ENCODE data around the gene EID3.

EID3 gene

DNA sequence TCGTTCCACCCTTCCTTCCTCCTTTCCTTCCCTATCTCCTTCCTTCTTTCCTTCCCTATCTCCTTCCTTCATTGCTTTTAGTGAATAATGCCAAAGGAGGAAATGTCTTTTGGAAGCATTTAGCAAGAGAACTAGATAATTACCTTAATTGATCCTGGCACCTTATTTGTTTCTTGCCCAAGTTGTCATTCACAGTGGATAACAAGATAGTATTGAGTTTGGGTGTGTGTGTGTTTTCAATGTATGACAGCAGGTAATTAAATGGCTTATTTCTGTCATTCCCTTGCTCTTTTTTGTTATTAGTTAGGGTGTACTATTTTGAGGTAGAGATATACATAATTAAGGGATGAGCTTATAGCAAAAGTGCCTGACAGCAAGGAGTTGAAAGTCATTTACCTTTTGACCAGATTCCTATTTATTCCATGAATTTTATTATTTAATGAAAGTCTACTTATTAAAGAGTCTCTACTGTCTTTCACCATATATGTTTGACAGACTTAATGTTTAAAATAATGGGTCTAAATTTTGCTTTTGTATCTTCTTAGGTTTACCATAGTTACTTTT is 30.2 kb downstream of the EID3 start:
- no peak for DNase-seq (ENCODE audit: low read depth in 2 of 3, low spot score in 1 of 3)

DNA sequence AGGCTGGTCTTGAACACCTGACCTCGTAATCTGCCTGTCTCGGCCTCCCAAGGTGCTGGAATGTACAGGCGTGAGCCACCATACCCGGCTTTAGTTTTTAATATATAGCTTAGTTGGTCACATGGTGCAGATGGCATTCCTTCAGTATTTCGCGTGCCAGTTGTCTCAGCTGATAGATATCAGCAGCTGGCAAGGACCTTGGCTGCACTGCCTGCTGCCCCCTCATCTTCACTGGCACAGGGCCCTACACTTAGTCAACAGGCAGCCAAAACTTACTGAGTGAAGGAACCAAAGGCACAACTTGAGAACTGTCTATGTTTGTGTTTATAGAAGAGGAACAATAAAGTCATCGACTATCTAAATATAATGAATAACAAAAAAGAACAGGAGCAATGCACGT is 31.0 kb downstream of the EID3 start:
- no peak for DNase-seq (ENCODE audit: low read depth in 2 of 3, low spot score in 1 of 3)

DNA sequence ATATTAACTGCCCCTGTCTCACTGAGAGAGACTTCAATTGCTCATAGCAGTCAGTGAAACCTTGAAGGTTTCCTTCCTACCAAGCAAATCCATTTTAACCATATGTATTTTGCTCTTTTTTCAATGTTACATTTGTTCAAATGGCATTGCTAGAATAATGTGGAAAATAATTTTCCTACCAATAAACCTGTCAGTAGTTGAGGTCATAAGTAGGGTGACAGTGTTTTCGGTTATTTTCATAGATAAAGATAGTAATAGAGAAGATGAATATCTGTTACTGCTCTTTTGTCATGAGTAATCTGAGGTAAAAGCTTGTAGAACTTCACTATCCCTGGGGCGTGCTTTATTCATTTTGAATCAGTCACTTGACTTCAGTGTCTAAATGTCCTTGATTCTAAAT is 32.6 kb downstream of the EID3 start:
- DNase-seq (ENCODE audit: low read depth in 2 of 3, low spot score in 1 of 3), result no peak

DNA sequence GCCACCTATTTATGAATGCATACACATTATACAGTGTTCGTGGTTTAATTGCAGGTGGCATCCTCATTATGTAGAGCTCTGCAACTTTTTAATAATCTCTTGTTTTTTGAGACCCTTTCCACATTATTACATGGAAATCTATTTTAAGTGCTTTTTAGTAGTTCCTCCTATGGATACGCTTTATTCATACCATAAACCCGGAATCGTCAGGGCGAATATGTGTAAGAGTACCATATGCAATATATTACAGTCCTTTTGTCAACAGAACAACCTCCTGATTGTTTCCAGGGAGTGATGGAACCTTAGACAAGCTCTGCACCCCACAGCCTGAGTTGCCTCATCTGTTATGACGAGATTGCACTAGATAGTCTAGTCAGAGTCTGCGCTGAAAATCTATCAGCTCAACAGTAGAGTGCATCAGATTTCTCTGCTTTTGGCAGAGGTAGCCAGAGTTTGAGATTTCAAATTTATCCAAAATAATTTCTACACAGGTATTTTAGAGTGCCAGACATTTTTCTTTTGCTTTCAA is 33.6 kb downstream of the EID3 start:
- no peak for DNase-seq (ENCODE audit: low read depth in 2 of 3, low spot score in 1 of 3)

DNA sequence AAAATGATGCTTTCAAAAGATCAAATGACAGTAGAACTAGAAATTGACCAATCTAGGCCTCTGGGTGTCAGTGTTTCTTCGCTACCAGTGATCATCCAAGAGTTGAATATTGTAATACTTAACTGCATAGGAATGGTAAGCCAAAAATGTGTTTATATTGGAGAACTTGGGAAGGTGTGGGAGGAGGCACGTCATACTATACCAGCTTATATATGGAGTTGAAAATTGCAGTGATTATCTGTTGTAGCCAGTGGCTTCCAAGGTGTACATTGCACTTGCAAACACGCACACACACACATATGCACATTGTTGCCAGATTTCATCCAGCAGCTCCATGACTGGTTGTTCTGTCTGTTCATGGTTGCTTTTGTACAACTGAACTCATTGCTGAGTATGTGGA is 36.1 kb downstream of the EID3 start:
- DNase-seq (ENCODE audit: low read depth in 2 of 3, low spot score in 1 of 3), result no peak

DNA sequence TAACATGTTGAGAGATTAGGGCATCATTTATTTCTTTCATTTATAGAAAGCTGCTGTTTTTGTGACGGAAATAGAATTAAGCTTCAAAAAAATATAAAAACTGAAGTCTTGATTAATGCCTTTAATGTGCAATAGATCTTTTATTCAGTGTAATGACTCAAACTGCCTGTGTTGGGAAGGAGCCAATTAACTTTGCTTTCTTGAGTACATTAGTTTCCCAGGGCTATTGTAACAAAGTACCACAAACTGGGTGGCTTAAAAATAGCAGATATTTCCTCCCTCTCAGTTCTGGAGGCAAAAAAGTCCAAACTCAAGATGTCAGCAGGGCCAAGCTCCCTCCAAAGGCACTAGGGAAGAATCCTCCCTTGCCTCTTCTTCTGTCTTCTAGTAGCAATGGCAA is 36.6 kb downstream of the EID3 start:
- DNase-seq (ENCODE audit: low read depth in 2 of 3, low spot score in 1 of 3), result no peak

DNA sequence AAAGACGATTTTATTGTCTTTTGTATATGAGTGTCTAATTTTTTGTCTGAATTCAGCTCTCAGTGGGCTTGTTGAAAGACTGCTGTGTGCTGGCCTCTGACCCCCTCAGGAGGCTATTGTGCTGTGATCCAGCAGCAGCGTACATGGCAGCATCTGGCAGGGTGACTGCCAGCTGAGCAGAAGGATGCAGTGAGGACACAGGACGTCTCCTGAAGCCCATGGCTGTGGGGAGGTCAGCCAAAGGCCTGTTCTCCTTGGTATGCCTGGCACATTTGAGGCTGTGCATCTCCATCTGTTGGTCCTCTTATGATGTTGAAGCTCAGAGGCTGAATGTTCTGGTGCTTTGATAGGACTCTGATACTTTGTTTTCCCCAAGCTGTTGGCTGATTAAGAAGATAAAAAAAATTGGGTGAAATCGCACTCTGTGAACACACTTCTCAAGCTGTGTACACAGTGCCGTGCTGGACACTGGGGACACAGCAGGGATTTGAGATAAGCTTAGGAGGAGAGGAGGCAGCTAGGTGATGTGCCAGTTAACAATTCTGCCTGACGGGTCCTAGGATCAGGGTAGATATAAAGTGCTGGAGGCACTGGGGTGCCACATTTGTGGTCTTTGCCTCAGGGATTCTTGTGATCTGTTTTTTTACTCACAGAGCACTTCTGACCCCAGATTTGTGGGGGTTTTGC is 37.5 kb downstream of the EID3 start:
- no peak for DNase-seq (ENCODE audit: low read depth in 2 of 3, low spot score in 1 of 3)

DNA sequence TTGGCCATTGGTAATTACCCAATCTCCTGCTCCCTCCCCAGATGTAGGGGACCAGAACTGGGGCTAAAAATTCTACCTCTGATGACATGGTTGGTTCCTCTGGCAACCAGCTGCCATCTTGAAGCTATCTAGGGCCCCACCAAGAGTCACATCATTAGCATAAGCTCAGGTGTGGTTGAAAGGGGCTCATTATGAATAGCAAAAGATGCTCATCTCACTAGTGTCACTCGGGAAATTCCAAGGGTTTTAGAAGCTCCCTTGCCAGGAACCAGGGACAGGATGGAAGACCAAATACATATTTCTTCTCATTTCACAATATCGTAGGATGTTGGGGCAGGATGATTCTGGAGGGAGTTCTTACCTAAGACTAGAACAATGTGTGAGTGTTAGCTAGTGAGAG is 38.6 kb downstream of the EID3 start:
- no peak for DNase-seq (ENCODE audit: low read depth in 2 of 3, low spot score in 1 of 3)

DNA sequence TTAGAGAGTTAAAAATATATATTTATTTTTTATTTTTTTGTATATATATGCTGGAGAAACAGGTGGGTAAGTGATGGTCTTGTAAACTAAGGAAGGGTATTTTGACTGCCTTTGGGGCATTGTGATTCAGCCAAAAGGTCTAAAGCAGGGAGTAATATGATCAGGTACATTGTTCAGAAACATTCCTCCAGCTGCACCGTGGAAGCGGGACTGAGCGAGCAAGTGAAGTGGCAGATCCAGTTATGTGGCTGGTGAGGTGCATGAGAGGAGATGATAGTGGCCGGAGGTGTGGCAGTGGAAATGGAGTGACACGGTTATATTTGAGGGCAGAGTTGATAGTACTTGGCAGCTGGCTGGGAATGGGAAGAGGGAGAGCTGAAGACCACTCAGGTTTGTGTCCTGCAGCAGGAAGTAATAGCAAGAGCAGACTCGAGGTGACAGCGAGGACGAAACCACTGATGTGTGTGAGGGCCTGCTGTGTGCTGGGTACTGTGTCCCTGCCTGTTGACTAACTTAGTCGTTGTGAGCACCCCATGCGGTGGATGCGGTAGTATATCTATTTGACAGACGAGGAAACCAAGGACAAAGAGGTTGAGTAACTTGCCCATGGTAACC is 39.2 kb downstream of the EID3 start:
- DNase-seq (ENCODE audit: low read depth in 2 of 3, low spot score in 1 of 3), result no peak

DNA sequence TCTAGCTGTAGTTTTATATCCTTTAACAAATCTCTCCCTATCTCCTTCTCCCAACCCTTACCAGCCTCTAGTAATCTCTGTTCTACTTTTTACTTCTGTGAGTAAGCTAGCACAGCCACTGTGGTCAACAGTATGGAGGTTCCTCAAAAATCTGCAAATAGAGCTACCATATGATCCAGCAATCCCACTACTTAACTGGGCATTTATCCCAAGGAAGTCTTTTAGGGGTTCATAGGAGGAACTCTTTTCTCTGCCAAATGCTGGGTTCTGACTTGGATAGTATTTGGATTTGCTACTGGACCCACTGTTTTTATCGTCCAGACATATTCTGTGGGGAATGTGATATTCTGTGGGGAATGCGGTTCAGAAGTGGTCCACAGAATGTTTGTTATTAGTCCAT is 41.1 kb downstream of the EID3 start:
- no peak for DNase-seq (ENCODE audit: low read depth in 2 of 3, low spot score in 1 of 3)

DNA sequence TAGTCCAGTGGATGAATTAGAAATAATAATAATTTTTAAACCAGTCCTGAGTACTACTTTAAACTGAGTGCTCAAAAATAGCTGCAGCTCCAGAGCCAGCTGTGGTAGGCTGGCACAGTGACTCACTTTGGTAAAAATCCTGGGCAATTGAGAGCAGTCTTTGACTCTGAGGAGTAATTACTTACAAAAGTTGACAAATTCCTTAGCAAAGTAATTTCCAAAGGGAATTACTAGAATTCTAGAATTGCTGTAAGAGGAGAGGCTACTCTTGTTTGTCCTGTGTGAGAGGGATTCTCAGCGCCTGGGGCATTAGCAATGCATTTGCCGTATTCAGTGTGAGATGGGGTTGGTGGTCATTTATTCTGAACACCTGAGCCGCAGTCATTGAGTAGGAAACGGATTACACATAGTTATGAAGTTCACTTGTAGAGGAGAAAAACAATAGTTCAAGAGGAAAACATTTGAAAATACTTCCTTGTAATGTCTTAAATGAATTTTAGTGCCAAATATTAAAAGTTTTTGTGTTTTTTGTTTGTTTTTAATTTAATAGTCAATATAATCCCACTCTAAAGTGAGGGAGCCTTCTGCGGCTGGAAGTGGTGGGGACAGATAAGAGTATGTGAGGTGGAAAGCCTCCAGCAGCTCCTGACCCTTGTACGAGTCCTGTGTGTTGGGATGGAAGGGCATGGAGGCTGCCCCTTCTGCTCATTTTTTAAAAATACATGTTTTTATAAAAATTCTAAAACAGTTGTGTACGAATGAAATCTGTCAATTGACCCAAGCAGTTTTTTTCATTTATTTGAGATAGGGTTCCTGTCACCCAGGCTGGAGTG is 41.9 kb downstream of the EID3 start:
- DNase-seq (ENCODE audit: low read depth in 2 of 3, low spot score in 1 of 3), result no peak

DNA sequence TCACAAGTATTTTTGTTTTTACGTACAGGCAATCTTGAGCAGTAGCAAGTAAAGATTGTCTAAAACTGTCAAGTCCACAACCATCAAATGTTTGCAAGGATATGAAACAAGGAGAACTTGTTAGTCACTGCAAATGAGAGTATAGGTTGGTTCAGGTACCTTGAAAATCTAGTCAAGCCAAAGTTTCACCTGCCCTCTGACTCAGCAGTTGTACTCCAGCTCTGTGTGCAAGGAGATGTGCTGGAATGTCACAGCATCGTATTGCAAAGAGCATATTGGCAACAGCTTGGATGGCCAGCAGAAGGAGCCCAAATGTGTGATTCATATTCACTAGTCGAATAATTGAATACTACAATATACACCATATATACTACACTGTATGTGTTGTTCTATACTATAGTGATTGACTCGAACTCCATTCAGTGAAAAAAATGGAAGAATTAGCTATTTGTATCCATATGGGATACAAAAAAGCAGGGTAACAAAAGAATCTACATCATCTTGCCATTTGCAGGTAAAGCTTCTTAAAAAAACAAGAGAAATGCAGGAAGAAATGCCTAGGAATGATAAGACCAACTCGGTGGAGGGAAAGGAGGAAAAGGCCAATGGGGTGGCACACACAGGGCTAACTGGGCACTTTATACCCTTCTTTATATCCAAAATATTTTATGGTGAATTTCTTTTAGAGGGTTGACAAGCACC is 44.0 kb downstream of the EID3 start:
- no peak for DNase-seq (ENCODE audit: low read depth in 2 of 3, low spot score in 1 of 3)

DNA sequence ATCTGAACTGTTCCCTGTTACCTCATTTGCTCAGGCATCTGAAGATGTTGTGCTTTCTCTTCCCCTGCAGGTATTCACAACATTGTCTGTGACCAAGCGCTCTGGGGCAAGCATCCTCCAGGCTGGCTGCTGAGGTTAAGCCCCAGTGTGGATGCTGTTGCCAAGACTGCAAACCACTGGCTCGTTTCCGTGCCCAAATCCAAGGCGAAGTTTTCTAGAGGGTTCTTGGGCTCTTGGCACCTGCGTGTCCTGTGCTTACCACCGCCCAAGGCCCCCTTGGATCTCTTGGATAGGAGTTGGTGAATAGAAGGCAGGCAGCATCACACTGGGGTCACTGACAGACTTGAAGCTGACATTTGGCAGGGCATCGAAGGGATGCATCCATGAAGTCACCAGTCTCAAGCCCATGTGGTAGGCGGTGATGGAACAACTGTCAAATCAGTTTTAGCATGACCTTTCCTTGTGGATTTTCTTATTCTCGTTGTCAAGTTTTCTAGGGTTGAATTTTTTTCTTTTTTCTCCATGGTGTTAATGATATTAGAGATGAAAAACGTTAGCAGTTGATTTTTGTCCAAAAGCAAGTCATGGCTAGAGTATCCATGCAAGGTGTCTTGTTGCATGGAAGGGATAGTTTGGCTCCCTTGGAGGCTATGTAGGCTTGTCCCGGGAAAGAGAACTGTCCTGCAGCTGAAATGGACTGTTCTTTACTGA is 44.9 kb downstream of the EID3 start:
- no peak for DNase-seq (ENCODE audit: low read depth in 2 of 3, low spot score in 1 of 3)

DNA sequence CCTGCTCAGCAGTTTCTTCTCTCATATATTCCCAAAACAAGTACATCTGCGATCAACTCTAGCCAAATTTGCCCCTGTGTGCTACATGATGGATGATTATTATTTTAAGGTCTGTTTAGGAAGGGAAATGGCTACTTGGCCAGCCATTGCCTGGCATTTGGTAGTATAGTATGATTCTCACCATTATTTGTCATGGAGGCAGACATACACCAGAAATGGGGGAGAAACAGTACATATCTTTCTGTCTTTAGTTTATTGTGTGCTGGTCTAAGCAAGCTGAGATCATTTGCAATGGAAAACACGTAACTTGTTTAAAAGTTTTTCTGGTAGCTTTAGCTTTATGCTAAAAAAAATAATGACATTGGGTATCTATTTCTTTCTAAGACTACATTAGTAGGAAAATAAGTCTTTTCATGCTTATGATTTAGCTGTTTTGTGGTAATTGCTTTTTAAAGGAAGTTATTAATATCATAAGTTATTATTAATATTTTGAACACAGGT is 45.5 kb downstream of the EID3 start:
- DNase-seq (ENCODE audit: low read depth in 2 of 3, low spot score in 1 of 3), result no peak

DNA sequence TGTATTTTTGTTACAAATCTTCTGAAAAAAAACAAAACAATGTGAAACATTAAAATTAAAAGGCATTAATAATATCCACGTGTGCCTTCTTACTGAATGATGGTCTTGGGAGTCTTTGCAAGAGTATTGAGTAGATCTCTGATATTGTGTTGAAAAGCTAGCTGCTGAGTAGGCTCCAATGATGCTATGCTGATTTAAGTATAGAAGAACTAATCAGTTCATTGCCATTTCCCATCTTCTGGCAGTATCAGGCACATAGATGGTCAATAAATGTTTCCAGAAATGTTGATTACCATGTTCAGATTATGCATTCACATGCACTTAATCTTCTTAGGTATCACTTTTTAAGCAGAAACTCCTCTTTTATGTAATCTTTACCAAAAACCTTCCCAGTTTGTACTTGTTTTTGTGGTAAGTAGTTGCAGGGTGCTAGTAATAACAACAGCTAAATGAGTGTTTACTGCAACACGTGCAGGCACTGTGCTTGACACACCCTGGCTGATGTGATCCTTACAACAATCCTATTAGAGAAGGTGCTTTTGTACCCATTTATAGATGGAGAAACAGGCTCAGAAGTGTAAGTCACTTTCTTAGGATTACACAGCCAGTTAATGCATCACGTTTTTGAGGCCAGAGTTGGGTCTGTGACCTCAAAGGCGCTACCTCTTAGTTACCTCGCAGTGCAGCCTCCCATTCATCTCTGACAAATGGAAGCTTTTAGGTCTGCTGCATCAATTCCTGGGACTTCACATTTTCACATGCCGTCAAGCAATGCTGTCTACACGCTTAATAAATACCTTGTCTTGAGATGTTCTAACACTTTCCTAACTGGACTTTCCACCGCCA is 46.9 kb downstream of the EID3 start:
- DNase-seq (ENCODE audit: low read depth in 2 of 3, low spot score in 1 of 3), result no peak

DNA sequence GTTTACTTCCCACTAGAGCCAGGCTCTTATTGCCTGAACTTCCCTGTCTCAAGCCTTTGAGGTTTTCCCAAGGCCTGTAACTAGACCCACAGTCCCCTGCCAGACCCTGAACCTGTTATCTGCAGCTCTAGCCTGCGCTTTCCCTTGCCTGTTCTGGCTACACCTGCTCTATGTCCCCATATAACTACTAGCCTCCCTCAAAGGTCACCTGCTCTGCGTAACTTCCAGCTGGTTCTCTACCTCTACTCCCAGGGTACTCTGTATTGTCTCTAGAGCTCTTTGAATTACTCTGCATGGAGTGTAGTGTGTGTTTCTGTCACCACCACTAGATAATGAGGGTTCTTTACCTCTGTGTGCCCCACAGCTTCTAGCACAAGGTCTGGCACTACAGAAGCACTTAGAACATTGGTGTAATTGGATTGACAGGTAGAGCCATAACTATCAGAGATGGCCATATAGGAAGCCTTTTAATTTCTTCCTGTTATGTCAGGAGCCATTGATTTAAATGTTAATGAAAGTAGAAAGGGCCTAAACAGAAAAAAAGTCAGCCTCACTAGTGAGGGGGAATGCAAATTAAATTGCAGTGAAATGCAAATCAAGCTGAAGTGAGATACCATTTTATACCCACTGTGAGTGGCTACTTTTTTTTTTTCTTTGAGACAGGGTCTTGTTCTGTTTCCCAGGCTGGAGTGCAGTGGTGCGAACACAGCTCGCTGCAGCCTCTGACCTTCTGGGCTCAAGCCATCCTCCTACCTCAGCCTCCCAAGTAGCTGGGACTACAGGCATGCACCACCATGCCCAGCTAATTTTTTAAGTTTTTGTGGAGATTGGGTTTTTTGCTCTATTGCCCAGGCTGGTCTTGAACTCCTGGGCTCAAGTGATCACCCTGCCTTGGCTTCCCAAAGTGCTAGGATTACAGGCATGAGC is 47.8 kb downstream of the EID3 start:
- DNase-seq (ENCODE audit: low read depth in 2 of 3, low spot score in 1 of 3), result no peak

DNA sequence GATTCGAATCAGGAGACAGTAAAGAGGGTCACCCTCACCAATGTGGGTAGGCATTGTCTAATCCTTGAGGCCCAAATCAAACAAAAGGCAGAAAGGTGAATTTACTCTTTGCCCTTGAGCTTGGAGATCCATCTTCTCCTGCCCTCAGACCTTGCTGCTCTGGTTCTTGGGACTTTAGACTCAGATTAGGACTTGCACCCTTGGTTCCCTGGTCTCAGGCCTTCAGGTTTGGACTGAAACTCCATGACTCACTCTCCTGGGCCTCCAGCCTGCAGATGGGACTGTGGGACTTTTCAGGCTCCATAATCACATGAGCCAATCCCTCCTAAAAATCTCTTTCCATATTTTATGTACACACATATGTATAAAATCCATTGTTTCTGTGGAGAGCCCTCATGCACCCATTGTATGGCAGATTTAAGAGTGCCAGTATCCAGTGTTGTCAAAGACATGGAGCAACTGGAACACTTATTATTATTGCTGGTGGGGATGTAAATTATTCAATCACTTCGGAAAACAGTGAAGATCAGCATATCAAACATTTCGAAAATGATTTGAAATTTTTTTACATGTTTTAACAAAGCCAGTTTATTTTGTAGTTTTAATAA is 48.7 kb downstream of the EID3 start:
- no peak for DNase-seq (ENCODE audit: low read depth in 2 of 3, low spot score in 1 of 3)

Data from stimulated activated CD4-positive, alpha-beta T cell treated with anti-CD3 and anti-CD28 coated beads, Interleukin-12 subunit alpha, Interleukin-12 subunit beta, amount 100 ng/mL, for 48 hours (primary cell).